ENCODE data around the gene ESR2.
"Not testable (repeated sequence)": the region's sequence is repeated elsewhere in the genome, so short reads cannot be mapped to it uniquely, and the experiment has no call there.

Gene ESR2

DNA sequence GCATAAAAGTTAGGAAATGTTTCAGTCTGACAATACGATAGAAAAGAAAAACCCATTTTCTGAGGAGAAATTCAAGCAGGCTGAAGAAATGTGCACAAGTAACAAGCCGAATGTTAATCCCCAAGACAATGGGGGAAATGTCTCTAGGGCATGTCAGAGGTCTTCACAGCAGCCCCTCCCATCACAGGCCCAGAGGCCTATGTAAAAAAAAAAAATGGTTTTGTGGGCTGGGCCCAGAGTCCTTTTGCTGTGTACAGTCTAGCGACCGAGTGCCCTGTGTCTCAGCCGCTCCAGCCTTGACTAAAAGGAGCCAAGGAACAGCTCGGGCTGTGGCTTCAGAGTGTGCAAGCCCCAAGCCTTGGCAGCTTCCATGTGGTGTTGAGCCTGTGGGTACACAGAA, 250.9 kb downstream of the ESR2 start:
- not testable (repeated sequence) for DNase-seq (ENCODE audit: low read depth in 1 of 2, low spot score in 1 of 2)

DNA sequence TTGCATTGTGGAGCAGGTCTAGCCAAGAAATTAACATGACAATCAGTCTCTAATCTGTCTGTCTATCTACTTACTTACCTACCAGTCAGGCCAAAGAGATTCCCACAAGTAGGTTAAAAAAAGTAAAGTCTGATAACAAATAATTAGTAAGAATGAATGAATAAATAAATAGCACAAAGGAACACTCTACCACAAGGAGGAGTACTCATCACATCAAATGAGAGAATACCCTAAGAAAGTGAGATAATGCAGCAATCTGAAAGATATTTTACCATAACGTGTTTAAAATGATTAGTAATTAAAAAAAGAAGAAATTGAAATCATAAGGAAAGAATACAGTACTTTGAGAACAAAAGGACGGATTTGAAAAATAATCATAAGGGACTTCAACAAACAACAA, 254.1 kb downstream of the ESR2 start:
- DNase-seq (ENCODE audit: low read depth in 1 of 2, low spot score in 1 of 2): no peak

- no peak for DNase-seq (ENCODE audit: low read depth in 1 of 2, low spot score in 1 of 2)
Measured at GRCh38 chr14:64038841-64039542, 255.2 kb downstream of the ESR2 start.

DNA sequence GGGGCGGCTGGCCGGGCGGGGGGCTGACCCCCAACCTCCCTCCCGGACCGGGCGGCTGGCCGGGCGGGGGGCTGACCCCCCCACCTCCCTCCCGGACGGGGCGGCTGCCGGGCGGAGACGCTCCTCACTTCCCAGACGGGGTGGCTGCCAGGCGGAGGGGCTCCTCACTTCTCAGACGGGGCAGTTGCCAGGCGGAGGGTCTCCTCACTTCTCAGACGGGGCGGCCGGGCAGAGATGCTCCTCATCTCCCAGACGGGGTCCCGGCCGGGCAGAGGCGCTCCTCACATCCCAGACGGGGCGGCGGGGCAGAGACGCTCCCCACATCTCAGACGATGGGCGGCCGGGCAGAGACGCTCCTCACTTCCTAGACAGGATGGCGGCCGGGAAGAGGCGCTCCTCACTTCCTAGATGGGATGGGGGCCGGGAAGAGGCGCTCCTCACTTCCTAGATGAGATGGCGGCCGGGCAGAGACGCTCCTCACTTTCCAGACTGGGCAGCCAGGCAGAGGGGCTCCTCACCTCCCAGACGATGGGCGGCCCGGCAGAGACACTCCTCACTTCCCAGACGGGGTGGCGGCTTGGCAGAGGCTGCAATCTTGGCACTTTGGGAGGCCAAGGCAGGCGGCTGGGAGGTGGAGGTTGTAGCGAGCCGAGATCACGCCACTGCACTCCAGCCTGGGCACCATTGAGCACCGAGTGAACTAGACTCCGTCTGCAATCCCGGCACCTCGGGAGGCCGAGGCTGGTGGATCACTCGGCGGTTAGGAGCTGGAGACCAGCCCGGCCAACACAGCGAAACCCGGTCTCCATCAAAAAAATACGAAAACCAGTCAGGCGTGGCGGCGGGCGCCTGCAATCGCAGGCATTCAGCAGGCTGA, 256.1 kb downstream of the ESR2 start:
- DNase-seq (ENCODE audit: low read depth in 1 of 2, low spot score in 1 of 2): not testable (repeated sequence)

- DNase-seq (ENCODE audit: low read depth in 1 of 2, low spot score in 1 of 2): no peak
Measured at GRCh38 chr14:64035143-64035542, 259.0 kb downstream of the ESR2 start.
